Transverse colon (tissue), 4 donors: ENCODE results near the gene USP20.

Experiments used
- CTCF ChIP-seq, 5 experiments: fragments of 200-600 bp in 3 of 5; fragments of 450-650 bp in 2 of 5; sonication (generic) in 3 of 5; IDR thresholded peaks; 1 replicate in 2 of 5; 2 replicates in 3 of 5; pipeline ENCODE4 v1.5.1; 2016 to 2017; ENCODE audit warnings: antibody characterized with exemption in 5 of 5, inconsistent platforms in 3 of 5, mild to moderate bottlenecking in 2 of 5, moderate library complexity in 1 of 5
- EP300 ChIP-seq: sonication (generic); formaldehyde crosslinking; IDR thresholded peaks from one replicate; pipeline ENCODE4 v1.6.1; 2017; ENCODE audit warnings: antibody characterized with exemption, low read depth
- POLR2A ChIP-seq: fragments of 450-650 bp; IDR thresholded peaks from one replicate; pipeline ENCODE4 v1.6.1; 2016; ENCODE audit warnings: antibody characterized with exemption, mild to moderate bottlenecking, moderate library complexity
- POLR2AphosphoS5 ChIP-seq, 3 donors: sonication (generic); formaldehyde crosslinking; IDR thresholded peaks; one replicate each; pipeline ENCODE4 v1.6.1; 2016; ENCODE audit warnings: antibody characterized with exemption in 3 of 3

- no peak for TF ChIP-seq CTCF (IDR thresholded peaks at IDR 0.05)
- no peak for TF ChIP-seq EP300
- no peak for TF ChIP-seq POLR2AphosphoS5 (IDR thresholded peaks at IDR 0.05)
- TF ChIP-seq POLR2A, result no peak
Measured at GRCh38 chr9:129861447-129861827, 26.2 kb downstream of the USP20 start.
